Nephron (organoid): ENCODE measurements around the gene CALN1.

Experiments
- H3K27ac Mint-ChIP-seq, 3 experiments: 2 replicates each; pipeline ENCODE4 v1.8.0; 2020; ENCODE audit warnings: mixed read lengths in 3 of 3, mild to moderate bottlenecking in 2 of 3, moderate library complexity in 1 of 3
- H3K27me3 Mint-ChIP-seq: 2 replicates; pipeline ENCODE4 v1.8.0; 2021; ENCODE audit warnings: low read depth, mild to moderate bottlenecking, moderate library complexity, mixed read lengths
- H3K36me3 Mint-ChIP-seq: 2 replicates; pipeline ENCODE4 v1.8.0; 2020; ENCODE audit warnings: low read depth, mixed read lengths
- H3K4me1 Mint-ChIP-seq: 2 replicates; pipeline ENCODE4 v1.8.0; 2020; ENCODE audit warnings: mixed read lengths
- H3K4me3 Mint-ChIP-seq, 3 experiments: 2 replicates each; pipeline ENCODE4 v1.8.0; 2020; ENCODE audit warnings: mild to moderate bottlenecking in 3 of 3, mixed read lengths in 3 of 3, moderate library complexity in 2 of 3
- H3K9me3 Mint-ChIP-seq: 2 replicates; pipeline ENCODE4 v1.8.0; 2020; ENCODE audit warnings: mixed read lengths
- CTCF ChIP-seq, 3 experiments: fragments of 200-600 bp; sonication (generic); IDR thresholded peaks; one replicate each; pipeline ENCODE4 v1.5.0; 2021; ENCODE audit warnings: antibody characterized with exemption in 3 of 3; ENCODE audit not compliant: unreplicated experiment in 3 of 3

Gene CALN1

GRCh38 chr7:72316148-72316547 is 96.0 kb downstream of the CALN1 start:
- peaks cover 14% of the 10 kb centered on the region for H3K27me3 Mint-ChIP-seq
- no peak overlapping the region for H3K4me3 Mint-ChIP-seq
- H3K36me3 Mint-ChIP-seq = no peaks in the 10 kb centered on the region
- H3K27ac Mint-ChIP-seq = no peak overlapping the region
- peaks cover 2% of the 10 kb centered on the region for H3K9me3 Mint-ChIP-seq
- H3K4me1 Mint-ChIP-seq = no peaks in the 10 kb centered on the region
- no peak for TF ChIP-seq CTCF (IDR thresholded peaks at IDR 0.05; ENCODE audit: unreplicated experiment in 3 of 3)

- no peaks in the 10 kb centered on the region for H3K36me3 Mint-ChIP-seq
- no peaks in the 10 kb centered on the region for H3K4me1 Mint-ChIP-seq
- TF ChIP-seq CTCF (IDR thresholded peaks at IDR 0.05; ENCODE audit: unreplicated experiment in 3 of 3) = no peak
- H3K9me3 Mint-ChIP-seq = no peaks in the 10 kb centered on the region
- peaks cover 10% of the 10 kb centered on the region for H3K27me3 Mint-ChIP-seq
- H3K4me3 Mint-ChIP-seq = no peak overlapping the region
- no peak overlapping the region for H3K27ac Mint-ChIP-seq
Observed at GRCh38 chr7:72313906-72314305, 98.2 kb downstream of the CALN1 start.

GRCh38 chr7:72310301-72310700 is 101.8 kb downstream of the CALN1 start:
- TF ChIP-seq CTCF (IDR thresholded peaks at IDR 0.05; ENCODE audit: unreplicated experiment in 3 of 3) = no peak
- no peaks in the 10 kb centered on the region for H3K4me1 Mint-ChIP-seq
- H3K4me3 Mint-ChIP-seq = no peak overlapping the region
- H3K27me3 Mint-ChIP-seq = peaks cover 27% of the 10 kb centered on the region
- H3K9me3 Mint-ChIP-seq = no peaks in the 10 kb centered on the region
- H3K36me3 Mint-ChIP-seq = no peaks in the 10 kb centered on the region
- no peak overlapping the region for H3K27ac Mint-ChIP-seq

GRCh38 chr7:72309476-72309875 is 102.7 kb downstream of the CALN1 start:
- no peak for TF ChIP-seq CTCF (IDR thresholded peaks at IDR 0.05; ENCODE audit: unreplicated experiment in 3 of 3)
- H3K4me3 Mint-ChIP-seq = no peak overlapping the region
- H3K36me3 Mint-ChIP-seq = no peaks in the 10 kb centered on the region
- H3K4me1 Mint-ChIP-seq = no peaks in the 10 kb centered on the region
- no peak overlapping the region for H3K27ac Mint-ChIP-seq
- no peaks in the 10 kb centered on the region for H3K9me3 Mint-ChIP-seq
- H3K27me3 Mint-ChIP-seq = peaks cover 27% of the 10 kb centered on the region

GRCh38 chr7:72308986-72309385 is 103.2 kb downstream of the CALN1 start:
- Mint-ChIP-seq H3K9me3 (no peaks in the 10 kb centered on the region), H3K4me3 (no peak overlapping the region), H3K4me1 (no peaks in the 10 kb centered on the region), H3K36me3 (no peaks in the 10 kb centered on the region), H3K27ac (no peak overlapping the region), H3K27me3 (peaks cover 27% of the 10 kb centered on the region)
- no peak for TF ChIP-seq CTCF (IDR thresholded peaks at IDR 0.05; ENCODE audit: unreplicated experiment in 3 of 3)

GRCh38 chr7:72307566-72307965 is 104.6 kb downstream of the CALN1 start:
- H3K27ac Mint-ChIP-seq = no peak overlapping the region
- TF ChIP-seq CTCF (IDR thresholded peaks at IDR 0.05; ENCODE audit: unreplicated experiment in 3 of 3) = no peak
- no peaks in the 10 kb centered on the region for H3K36me3 Mint-ChIP-seq
- peaks cover 27% of the 10 kb centered on the region for H3K27me3 Mint-ChIP-seq
- H3K4me3 Mint-ChIP-seq = no peak overlapping the region
- H3K9me3 Mint-ChIP-seq = no peaks in the 10 kb centered on the region
- no peaks in the 10 kb centered on the region for H3K4me1 Mint-ChIP-seq
